ENCODE results near the gene INPP5A.
A peak's percentile ranks its signal among the peaks of the same experiment; 100 is the strongest.

DNA sequence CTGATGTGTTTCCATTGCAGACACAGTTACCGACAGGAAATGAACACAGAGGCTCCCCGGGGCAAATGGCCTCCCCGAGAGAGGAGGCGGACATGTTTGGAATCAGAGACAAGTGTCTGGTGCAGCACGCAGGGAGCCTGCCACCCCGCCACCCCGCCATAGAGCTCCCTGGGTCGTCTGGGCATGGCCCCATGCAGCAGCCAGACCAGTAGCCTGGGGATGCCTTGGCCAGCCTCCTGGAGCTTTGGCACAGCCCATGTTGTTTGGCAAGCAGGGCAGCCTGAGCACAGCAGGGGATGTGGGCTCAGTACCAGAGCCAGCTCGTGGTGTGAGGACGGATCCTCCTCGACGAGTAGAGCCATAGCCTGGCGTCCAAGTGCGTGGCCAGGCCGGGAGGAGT lies 167.6 kb downstream of the INPP5A start:
- TF ChIP-seq, protein P1, sequence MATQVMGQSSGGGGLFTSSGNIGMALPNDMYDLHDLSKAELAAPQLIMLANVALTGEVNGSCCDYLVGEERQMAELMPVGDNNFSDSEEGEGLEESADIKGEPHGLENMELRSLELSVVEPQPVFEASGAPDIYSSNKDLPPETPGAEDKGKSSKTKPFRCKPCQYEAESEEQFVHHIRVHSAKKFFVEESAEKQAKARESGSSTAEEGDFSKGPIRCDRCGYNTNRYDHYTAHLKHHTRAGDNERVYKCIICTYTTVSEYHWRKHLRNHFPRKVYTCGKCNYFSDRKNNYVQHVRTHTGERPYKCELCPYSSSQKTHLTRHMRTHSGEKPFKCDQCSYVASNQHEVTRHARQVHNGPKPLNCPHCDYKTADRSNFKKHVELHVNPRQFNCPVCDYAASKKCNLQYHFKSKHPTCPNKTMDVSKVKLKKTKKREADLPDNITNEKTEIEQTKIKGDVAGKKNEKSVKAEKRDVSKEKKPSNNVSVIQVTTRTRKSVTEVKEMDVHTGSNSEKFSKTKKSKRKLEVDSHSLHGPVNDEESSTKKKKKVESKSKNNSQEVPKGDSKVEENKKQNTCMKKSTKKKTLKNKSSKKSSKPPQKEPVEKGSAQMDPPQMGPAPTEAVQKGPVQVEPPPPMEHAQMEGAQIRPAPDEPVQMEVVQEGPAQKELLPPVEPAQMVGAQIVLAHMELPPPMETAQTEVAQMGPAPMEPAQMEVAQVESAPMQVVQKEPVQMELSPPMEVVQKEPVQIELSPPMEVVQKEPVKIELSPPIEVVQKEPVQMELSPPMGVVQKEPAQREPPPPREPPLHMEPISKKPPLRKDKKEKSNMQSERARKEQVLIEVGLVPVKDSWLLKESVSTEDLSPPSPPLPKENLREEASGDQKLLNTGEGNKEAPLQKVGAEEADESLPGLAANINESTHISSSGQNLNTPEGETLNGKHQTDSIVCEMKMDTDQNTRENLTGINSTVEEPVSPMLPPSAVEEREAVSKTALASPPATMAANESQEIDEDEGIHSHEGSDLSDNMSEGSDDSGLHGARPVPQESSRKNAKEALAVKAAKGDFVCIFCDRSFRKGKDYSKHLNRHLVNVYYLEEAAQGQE (IDR thresholded peaks at IDR 0.05; ENCODE audit: low read depth), result no peak
- peak; percentile 73; the same call in 1 of the 2 replicates for TF ChIP-seq CEBPB (IDR thresholded peaks at IDR 0.05)
- TF ChIP-seq TEAD4 (IDR thresholded peaks at IDR 0.05), result peak; percentile 87
- TF ChIP-seq MAX (IDR thresholded peaks at IDR 0.05), result peak; percentile 98
